Posterior vena cava (tissue), 2 donors: Measurements from ENCODE around the gene DUSP5. TPM values are rescaled to one million over a fixed set of nuclear protein-coding genes. Genes with fewer than 3 reads are reported as not detected.

Experiments used
- DNase-seq: peaks from one replicate; pipeline ENCODE4 v3.0.0-alpha.2; 2020; ENCODE audit warnings: low spot score
- intact Hi-C, 2 donors: fragments of 100-400 bp; cut with DNase I; formaldehyde crosslinking; loops; one replicate each; pipeline versions ENCODE4 v1.14.1 to v1.14.2; 2022 to 2023
- total RNA-seq, 2 donors: library from RNA; stranded (reverse); fragmentation: NEBNext Ultra II Directional; extraction: Animal tissue kit (Norgen Biotek cat#: 25700); gene quantifications; one replicate each; pipeline ENCODE4 v1.2.1, GENCODE V29; 2021
- donor health status: DM: yes; HTN: yes; CAD: no.
- donor health status: DM: yes; HTN: yes; CAD: no.

DUSP5 gene
- total RNA-seq, 2 donors from 2014 or later = 8.5 to 23.2 TPM

- no peak for DNase-seq
- intact Hi-C loops = no loop called here
These were observed 62.3 kb downstream of the DUSP5 start for GRCh38 chr10:110560012-110560411.

Other genes with a start within 250 kb of the DUSP5 start
- gene SMNDC1, start 193.0 kb upstream of the DUSP5 start, total RNA-seq = 10 to 100 TPM; 26.4 to 28.1 TPM
- gene SMC3, start 69.8 kb downstream of the DUSP5 start, total RNA-seq = 10 to 100 TPM; 28.1 to 35.1 TPM
- gene RBM20, start 146.4 kb downstream of the DUSP5 start, total RNA-seq = 1 to 10 TPM; 2.0 to 3.0 TPM